HG03103 (cell line): ENCODE measurements around the gene UGT2B11.
"Not testable (repeated sequence)": the region's sequence is repeated elsewhere in the genome, so short reads cannot be mapped to it uniquely, and the experiment has no call there.

Experiments used
- ATAC-seq: cut with Tn5 transposase; IDR thresholded peaks from one replicate; pipeline ENCODE4 v1.9.1; 2021; ENCODE audit warnings: low read depth; ENCODE audit not compliant: unreplicated experiment

UGT2B11 gene

GRCh38 chr4:69170233-69171134 lies 44.1 kb downstream of the UGT2B11 start:
- peak; percentile 75 for ATAC-seq

- not testable (repeated sequence) for ATAC-seq
Observed at GRCh38 chr4:69169171-69169570, 45.4 kb downstream of the UGT2B11 start.

- ATAC-seq, result no peak
Observed at GRCh38 chr4:69167300-69167699, 47.2 kb downstream of the UGT2B11 start.

- not testable (repeated sequence) for ATAC-seq
Observed at GRCh38 chr4:69166376-69166775, 48.2 kb downstream of the UGT2B11 start.

- not testable (repeated sequence) for ATAC-seq
Observed at GRCh38 chr4:69165707-69166106, 48.8 kb downstream of the UGT2B11 start.

- no peak for ATAC-seq
Observed at GRCh38 chr4:69156913-69157312, 57.6 kb downstream of the UGT2B11 start.

- no peak for ATAC-seq
Observed at GRCh38 chr4:69154021-69154420, 60.5 kb downstream of the UGT2B11 start.
